22Rv1 (cell line): Measurements from ENCODE around the gene BTBD9.

Source experiments
- H3K27ac ChIP-seq: fragments of 450-650 bp; 2 replicates; pipeline ENCODE4 v1.5.1; 2017
- ZFX ChIP-seq: fragments of 450-650 bp; IDR thresholded peaks from 2 replicates; pipeline ENCODE4 v1.6.1; 2017; ENCODE audit warnings: antibody characterized with exemption, borderline replicate concordance
- TF ChIP-seq, protein P1 (sequence below): fragments of 450-650 bp; IDR thresholded peaks from 2 replicates; pipeline ENCODE4 v1.5.1; 2017; ENCODE audit warnings: mild to moderate bottlenecking

Gene BTBD9

DNA sequence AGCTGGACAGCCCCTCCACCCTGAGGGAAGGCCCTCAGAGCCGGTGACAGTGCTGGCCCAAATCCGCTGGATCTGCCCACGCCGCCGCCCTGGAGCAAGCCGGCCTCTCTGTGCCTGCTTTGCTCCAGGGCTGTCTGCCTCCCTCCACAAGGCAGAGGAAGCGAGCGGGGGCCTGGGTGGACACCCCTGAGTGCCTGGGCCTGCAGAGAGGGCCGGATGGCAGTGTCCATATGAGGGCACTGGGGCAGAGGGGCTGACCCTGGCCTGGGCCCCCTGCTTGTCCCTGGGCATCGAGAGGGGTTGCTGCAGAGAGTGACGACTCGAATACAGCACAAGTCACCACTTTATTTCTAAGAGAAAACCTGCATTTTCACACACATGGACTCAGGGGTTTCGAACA lies 471.6 kb downstream of the BTBD9 start:
- no peak for TF ChIP-seq ZFX
- TF ChIP-seq, protein P1, sequence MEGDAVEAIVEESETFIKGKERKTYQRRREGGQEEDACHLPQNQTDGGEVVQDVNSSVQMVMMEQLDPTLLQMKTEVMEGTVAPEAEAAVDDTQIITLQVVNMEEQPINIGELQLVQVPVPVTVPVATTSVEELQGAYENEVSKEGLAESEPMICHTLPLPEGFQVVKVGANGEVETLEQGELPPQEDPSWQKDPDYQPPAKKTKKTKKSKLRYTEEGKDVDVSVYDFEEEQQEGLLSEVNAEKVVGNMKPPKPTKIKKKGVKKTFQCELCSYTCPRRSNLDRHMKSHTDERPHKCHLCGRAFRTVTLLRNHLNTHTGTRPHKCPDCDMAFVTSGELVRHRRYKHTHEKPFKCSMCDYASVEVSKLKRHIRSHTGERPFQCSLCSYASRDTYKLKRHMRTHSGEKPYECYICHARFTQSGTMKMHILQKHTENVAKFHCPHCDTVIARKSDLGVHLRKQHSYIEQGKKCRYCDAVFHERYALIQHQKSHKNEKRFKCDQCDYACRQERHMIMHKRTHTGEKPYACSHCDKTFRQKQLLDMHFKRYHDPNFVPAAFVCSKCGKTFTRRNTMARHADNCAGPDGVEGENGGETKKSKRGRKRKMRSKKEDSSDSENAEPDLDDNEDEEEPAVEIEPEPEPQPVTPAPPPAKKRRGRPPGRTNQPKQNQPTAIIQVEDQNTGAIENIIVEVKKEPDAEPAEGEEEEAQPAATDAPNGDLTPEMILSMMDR, result no peak
- no peak overlapping the region for H3K27ac ChIP-seq

DNA sequence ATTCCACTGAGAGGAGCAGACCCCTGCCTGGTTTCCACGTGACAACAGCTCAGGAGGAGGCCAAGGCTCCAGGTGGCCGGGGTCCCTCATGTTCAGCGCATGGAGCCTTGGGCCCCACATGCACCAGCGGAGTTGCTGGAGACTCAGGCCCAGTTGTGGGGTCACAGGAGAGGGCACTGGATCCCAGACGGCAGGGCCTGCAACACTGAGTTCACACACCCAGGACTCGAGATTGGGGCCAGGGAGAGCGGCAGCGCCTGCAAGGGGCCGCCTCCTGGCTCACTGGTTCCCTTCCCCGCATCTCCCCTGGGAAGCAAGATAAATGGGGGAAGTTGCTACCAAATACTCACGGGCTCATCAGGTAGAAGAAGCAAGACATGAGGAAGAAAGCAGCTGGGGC lies 472.1 kb downstream of the BTBD9 start:
- H3K27ac ChIP-seq, result no peak overlapping the region
- TF ChIP-seq, protein P1, result no peak
- TF ChIP-seq ZFX, result no peak

DNA sequence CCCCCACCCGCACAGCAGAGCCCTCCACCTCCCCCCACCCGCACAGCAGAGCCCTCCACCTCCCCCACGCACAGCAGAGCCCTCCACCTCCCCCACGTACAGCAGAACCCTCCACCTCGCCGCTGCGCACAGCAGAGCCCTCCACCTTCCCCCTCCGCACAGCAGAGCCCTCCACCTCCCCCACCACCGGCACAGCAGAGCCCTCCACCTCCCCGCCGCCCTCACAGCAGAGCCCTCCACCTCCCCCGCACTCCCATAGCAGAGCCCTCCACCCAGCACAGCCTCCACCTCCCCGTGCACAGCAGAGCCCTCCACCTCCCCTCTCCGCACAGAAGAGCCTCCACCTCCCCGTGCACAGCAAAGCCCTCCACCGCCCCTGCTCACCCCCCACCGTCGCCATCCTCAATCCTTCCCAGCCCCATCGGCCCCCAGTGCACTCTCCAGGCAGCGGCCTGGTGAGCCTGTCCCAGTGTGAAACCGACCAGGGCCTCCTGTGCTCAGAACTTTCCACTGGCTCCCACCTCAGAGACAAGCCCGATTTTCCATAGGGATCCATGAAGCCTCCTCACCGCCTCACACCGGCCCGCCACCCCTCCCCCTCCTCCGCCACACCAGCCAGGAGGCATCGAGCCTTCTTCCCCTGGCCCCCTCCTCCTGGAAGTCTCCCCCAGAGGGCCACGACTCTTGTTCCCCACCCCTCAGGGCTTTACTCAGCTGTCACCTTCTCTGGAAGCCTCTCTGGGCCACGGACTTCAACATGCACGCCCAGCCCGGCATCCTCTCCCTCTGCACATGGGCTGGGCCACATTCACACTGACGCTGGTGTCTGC lies 473.1 kb downstream of the BTBD9 start:
- H3K27ac ChIP-seq, result no peak overlapping the region
- no peak for TF ChIP-seq ZFX
- TF ChIP-seq, protein P1, result no peak

DNA sequence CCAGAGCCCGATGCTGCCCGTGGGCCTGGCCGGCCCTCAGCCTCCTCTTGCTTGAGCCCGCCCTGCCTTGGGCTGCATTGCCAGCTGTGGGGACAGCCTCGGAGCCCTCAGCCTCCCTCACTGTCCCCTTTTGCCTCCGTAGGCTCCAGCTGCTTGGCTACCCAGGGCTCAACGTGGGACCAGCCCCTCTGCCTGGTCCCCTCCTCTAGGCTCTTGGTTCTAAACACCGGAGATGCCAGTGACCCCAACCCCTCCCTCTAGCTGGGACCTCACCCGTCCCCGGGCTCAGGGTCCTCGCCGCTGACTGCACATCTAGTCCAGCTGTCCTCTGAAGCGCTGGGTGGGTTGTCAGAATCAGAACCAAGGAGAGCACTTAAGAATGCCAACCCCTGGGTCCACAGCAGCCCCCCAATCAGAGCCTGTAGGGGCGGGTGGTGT lies 475.0 kb downstream of the BTBD9 start:
- H3K27ac ChIP-seq, result no peak overlapping the region
- TF ChIP-seq ZFX, result no peak
- TF ChIP-seq, protein P1, result no peak

GRCh38 chr6:38164131-38164481 lies 475.6 kb downstream of the BTBD9 start:
- TF ChIP-seq ZFX, result no peak
- TF ChIP-seq, protein P1, result no peak
- H3K27ac ChIP-seq, result no peak overlapping the region

- no peak overlapping the region for H3K27ac ChIP-seq
- TF ChIP-seq ZFX, result no peak
- TF ChIP-seq, protein P1, result no peak
These were observed 476.3 kb downstream of the BTBD9 start for GRCh38 chr6:38163186-38164130.
